ENCODE measurements around the gene RNU6-7. TPM values are rescaled to one million over a fixed set of nuclear protein-coding genes. Genes with fewer than 3 reads are reported as not detected.

RNU6-7 gene
- total RNA-seq, 1 experiment from 2014 or later, result not detected

DNA sequence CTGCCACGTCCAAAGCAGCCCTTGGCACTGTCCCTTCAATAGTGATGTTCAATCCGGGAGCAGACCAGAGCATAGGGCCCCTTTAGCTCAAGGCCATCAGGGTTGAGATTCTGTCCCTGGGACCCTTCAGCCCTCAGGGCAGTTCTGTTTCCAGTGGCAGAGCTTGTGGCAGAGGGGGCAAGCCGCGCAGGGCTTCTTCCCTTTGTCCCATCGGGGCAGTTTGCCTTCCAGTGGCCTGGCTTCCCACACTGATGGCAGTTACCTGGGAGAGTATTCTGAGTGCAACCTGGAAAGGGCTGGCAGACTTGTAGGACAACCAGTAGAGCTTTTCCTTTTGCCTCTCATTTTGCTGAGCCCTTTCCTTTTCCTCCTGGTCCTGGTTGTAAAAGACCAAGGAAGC lies 44.9 kb downstream of the RNU6-7 start (continued):
- TF ChIP-seq, protein P1, sequence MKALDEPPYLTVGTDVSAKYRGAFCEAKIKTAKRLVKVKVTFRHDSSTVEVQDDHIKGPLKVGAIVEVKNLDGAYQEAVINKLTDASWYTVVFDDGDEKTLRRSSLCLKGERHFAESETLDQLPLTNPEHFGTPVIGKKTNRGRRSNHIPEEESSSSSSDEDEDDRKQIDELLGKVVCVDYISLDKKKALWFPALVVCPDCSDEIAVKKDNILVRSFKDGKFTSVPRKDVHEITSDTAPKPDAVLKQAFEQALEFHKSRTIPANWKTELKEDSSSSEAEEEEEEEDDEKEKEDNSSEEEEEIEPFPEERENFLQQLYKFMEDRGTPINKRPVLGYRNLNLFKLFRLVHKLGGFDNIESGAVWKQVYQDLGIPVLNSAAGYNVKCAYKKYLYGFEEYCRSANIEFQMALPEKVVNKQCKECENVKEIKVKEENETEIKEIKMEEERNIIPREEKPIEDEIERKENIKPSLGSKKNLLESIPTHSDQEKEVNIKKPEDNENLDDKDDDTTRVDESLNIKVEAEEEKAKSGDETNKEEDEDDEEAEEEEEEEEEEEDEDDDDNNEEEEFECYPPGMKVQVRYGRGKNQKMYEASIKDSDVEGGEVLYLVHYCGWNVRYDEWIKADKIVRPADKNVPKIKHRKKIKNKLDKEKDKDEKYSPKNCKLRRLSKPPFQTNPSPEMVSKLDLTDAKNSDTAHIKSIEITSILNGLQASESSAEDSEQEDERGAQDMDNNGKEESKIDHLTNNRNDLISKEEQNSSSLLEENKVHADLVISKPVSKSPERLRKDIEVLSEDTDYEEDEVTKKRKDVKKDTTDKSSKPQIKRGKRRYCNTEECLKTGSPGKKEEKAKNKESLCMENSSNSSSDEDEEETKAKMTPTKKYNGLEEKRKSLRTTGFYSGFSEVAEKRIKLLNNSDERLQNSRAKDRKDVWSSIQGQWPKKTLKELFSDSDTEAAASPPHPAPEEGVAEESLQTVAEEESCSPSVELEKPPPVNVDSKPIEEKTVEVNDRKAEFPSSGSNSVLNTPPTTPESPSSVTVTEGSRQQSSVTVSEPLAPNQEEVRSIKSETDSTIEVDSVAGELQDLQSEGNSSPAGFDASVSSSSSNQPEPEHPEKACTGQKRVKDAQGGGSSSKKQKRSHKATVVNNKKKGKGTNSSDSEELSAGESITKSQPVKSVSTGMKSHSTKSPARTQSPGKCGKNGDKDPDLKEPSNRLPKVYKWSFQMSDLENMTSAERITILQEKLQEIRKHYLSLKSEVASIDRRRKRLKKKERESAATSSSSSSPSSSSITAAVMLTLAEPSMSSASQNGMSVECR (CRISPR knock-in tag; IDR thresholded peaks at IDR 0.05; ENCODE audit: borderline replicate concordance), result no peak
- TF ChIP-seq, protein P2, sequence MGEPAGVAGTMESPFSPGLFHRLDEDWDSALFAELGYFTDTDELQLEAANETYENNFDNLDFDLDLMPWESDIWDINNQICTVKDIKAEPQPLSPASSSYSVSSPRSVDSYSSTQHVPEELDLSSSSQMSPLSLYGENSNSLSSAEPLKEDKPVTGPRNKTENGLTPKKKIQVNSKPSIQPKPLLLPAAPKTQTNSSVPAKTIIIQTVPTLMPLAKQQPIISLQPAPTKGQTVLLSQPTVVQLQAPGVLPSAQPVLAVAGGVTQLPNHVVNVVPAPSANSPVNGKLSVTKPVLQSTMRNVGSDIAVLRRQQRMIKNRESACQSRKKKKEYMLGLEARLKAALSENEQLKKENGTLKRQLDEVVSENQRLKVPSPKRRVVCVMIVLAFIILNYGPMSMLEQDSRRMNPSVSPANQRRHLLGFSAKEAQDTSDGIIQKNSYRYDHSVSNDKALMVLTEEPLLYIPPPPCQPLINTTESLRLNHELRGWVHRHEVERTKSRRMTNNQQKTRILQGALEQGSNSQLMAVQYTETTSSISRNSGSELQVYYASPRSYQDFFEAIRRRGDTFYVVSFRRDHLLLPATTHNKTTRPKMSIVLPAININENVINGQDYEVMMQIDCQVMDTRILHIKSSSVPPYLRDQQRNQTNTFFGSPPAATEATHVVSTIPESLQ (CRISPR knock-in tag; IDR thresholded peaks at IDR 0.05), result no peak
- no peak for TF ChIP-seq PRRX2 (CRISPR knock-in tag; IDR thresholded peaks at IDR 0.05)

DNA sequence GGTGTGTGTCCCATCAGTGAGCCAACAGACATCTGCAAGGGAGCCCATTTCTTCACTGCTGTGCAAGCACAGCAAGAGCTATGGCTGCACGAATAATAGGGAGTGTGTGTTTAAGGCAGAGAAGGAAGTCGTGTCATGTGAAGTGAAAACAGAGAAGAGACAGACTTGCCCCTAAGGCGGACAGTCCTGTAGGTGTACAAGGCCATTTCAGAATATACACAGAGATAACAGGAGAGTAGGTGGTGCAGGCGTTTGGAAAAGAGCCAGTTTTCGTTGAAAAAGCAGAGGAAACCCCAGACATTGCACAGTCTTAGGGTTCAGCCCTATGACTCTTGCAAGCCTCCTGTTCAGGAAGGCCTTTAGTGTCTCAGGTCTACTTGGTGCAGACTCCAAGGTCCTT lies 47.5 kb downstream of the RNU6-7 start:
- Mint-ChIP-seq H3K27me3 (ENCODE audit: low read depth) (no peaks in the 10 kb centered on the region), H3K27ac (no peak overlapping the region)
- POLR2A ChIA-PET, result no interaction called here

More for the DNA sequence above, 47.5 kb downstream of the RNU6-7 start:
- ATAC-seq (no peak), DNase-seq (ENCODE audit: low spot score) (no peak)
- Mint-ChIP-seq H3K36me3 (no peaks in the 10 kb centered on the region), H3K4me1 (no peaks in the 10 kb centered on the region), H3K9me3 (no peaks in the 10 kb centered on the region), H3K4me3 (no peak overlapping the region)
- CTCF ChIA-PET, result no interaction called here
- TF ChIP-seq ATF1 (CRISPR knock-in tag; IDR thresholded peaks at IDR 0.05) (no peak), TCF7 (CRISPR knock-in tag; IDR thresholded peaks at IDR 0.05; ENCODE audit: low read depth) (no peak), ZNF423 (CRISPR knock-in tag; IDR thresholded peaks at IDR 0.05) (no peak), GTF2I (CRISPR knock-in tag; conservative IDR thresholded peaks at IDR 0.05) (no peak), ZNF219 (CRISPR knock-in tag; IDR thresholded peaks at IDR 0.05; ENCODE audit: borderline replicate concordance) (no peak), SOX15 (CRISPR knock-in tag; IDR thresholded peaks at IDR 0.05) (no peak), ZNF138 (CRISPR knock-in tag; conservative IDR thresholded peaks at IDR 0.05) (no peak)
- TF ChIP-seq, protein P3, sequence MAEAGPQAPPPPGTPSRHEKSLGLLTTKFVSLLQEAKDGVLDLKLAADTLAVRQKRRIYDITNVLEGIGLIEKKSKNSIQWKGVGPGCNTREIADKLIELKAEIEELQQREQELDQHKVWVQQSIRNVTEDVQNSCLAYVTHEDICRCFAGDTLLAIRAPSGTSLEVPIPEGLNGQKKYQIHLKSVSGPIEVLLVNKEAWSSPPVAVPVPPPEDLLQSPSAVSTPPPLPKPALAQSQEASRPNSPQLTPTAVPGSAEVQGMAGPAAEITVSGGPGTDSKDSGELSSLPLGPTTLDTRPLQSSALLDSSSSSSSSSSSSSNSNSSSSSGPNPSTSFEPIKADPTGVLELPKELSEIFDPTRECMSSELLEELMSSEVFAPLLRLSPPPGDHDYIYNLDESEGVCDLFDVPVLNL (CRISPR knock-in tag; IDR thresholded peaks at IDR 0.05; ENCODE audit: borderline replicate concordance, low read depth), result no peak
- TF ChIP-seq, protein P4, sequence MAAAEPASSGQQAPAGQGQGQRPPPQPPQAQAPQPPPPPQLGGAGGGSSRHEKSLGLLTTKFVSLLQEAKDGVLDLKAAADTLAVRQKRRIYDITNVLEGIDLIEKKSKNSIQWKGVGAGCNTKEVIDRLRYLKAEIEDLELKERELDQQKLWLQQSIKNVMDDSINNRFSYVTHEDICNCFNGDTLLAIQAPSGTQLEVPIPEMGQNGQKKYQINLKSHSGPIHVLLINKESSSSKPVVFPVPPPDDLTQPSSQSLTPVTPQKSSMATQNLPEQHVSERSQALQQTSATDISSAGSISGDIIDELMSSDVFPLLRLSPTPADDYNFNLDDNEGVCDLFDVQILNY (CRISPR knock-in tag; IDR thresholded peaks at IDR 0.05), result no peak
- TF ChIP-seq, protein P1 (CRISPR knock-in tag; IDR thresholded peaks at IDR 0.05; ENCODE audit: borderline replicate concordance), result no peak
- TF ChIP-seq, protein P5, sequence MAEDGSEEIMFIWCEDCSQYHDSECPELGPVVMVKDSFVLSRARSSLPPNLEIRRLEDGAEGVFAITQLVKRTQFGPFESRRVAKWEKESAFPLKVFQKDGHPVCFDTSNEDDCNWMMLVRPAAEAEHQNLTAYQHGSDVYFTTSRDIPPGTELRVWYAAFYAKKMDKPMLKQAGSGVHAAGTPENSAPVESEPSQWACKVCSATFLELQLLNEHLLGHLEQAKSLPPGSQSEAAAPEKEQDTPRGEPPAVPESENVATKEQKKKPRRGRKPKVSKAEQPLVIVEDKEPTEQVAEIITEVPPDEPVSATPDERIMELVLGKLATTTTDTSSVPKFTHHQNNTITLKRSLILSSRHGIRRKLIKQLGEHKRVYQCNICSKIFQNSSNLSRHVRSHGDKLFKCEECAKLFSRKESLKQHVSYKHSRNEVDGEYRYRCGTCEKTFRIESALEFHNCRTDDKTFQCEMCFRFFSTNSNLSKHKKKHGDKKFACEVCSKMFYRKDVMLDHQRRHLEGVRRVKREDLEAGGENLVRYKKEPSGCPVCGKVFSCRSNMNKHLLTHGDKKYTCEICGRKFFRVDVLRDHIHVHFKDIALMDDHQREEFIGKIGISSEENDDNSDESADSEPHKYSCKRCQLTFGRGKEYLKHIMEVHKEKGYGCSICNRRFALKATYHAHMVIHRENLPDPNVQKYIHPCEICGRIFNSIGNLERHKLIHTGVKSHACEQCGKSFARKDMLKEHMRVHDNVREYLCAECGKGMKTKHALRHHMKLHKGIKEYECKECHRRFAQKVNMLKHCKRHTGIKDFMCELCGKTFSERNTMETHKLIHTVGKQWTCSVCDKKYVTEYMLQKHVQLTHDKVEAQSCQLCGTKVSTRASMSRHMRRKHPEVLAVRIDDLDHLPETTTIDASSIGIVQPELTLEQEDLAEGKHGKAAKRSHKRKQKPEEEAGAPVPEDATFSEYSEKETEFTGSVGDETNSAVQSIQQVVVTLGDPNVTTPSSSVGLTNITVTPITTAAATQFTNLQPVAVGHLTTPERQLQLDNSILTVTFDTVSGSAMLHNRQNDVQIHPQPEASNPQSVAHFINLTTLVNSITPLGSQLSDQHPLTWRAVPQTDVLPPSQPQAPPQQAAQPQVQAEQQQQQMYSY (CRISPR knock-in tag; IDR thresholded peaks at IDR 0.05), result no peak
- TF ChIP-seq, protein P6, sequence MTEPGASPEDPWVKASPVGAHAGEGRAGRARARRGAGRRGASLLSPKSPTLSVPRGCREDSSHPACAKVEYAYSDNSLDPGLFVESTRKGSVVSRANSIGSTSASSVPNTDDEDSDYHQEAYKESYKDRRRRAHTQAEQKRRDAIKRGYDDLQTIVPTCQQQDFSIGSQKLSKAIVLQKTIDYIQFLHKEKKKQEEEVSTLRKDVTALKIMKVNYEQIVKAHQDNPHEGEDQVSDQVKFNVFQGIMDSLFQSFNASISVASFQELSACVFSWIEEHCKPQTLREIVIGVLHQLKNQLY (CRISPR knock-in tag; IDR thresholded peaks at IDR 0.05), result no peak
